HG03457 (cell line): ENCODE data around the gene CES2.
"Not testable (repeated sequence)": the region's sequence is repeated elsewhere in the genome, so short reads cannot be mapped to it uniquely, and the experiment has no call there.

Source experiments
- ATAC-seq: cut with Tn5 transposase; IDR thresholded peaks from one replicate; pipeline ENCODE4 v1.9.1; 2021; ENCODE audit warnings: moderate number of reproducible peaks; ENCODE audit not compliant: unreplicated experiment

Gene CES2

GRCh38 chr16:66952430-66953110 is 17.3 kb downstream of the CES2 start:
- no peak for ATAC-seq

GRCh38 chr16:66953462-66954096 is 18.3 kb downstream of the CES2 start:
- no peak for ATAC-seq

- ATAC-seq: no peak
Observed at GRCh38 chr16:66954097-66954659, 18.9 kb downstream of the CES2 start.

- not testable (repeated sequence) for ATAC-seq
Observed at GRCh38 chr16:66955363-66956153, 20.2 kb downstream of the CES2 start.

- ATAC-seq: not testable (repeated sequence)
Observed at GRCh38 chr16:66956154-66956457, 20.8 kb downstream of the CES2 start.

GRCh38 chr16:66958857-66959703 is 23.8 kb downstream of the CES2 start:
- no peak for ATAC-seq

- no peak for ATAC-seq
Observed at GRCh38 chr16:66959704-66960161, 24.4 kb downstream of the CES2 start.

- ATAC-seq: no peak
Observed at GRCh38 chr16:66960270-66960669, 25.0 kb downstream of the CES2 start.

GRCh38 chr16:66961065-66961744 is 25.9 kb downstream of the CES2 start, which contains the start of gene CES3:
Gene CES3 (plus strand): TSS chr16:66961266. CDS start chr16:66961308, 42 bp downstream.
- ATAC-seq: peak; percentile 63

GRCh38 chr16:66961914-66962313 is 26.6 kb downstream of the CES2 start:
- no peak for ATAC-seq

- no peak for ATAC-seq
Observed at GRCh38 chr16:66964049-66964448, 28.7 kb downstream of the CES2 start.

- ATAC-seq: no peak
Observed at GRCh38 chr16:66968847-66969246, 33.5 kb downstream of the CES2 start.

- ATAC-seq: no peak
Observed at GRCh38 chr16:66970775-66971720, 35.7 kb downstream of the CES2 start.

GRCh38 chr16:66972983-66973382 is 37.7 kb downstream of the CES2 start:
- ATAC-seq: no peak

GRCh38 chr16:66973716-66974115 is 38.4 kb downstream of the CES2 start:
- no peak for ATAC-seq

- not testable (repeated sequence) for ATAC-seq
Observed at GRCh38 chr16:66974156-66974931, 39.0 kb downstream of the CES2 start.

- not testable (repeated sequence) for ATAC-seq
Observed at GRCh38 chr16:66974932-66975246, 39.6 kb downstream of the CES2 start.

- ATAC-seq: no peak
Observed at GRCh38 chr16:66975302-66975893, 40.1 kb downstream of the CES2 start.
